Measurements from ENCODE around the gene BSDC1.

BSDC1 gene

DNA sequence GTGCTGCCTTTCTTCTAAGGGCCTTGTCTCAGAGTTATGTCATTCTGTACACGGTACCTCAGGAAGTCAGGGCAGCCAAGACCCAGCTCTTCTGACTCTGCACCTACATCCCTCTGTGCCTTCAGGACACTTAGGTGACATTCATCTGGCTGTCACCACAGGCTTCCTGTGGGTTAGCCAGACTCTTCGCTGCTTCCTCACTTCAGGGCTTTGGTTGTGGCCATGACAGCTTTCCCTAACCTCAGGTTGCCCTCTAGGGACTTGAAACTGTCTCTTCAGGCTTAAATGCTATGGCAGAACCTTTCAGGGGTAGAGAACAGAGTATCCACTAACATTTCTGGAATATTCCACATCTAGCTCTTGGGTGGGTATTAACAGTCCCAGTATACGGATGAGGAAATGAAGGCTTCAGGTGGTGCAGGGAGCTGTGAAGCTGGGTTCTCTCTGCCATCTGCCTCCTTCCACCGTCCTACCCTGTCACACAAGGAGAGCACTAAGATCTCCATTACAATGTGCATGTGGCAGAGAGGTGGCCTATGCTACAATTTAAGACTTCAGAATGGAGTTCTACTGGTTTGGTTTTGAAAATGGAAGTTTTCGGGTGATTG lies 22.0 kb downstream of the BSDC1 start:
- Histone ChIP-seq H3K4me3 (ENCODE audit: low read depth in 1 of 2, low read length in 2 of 2) (no peak overlapping the region), H4K20me1 (ENCODE audit: insufficient read depth, low read length) (0 out of 2 replicates have a peak, but pooled peaks cover 4% of the 10 kb centered on the region), H3K9ac (ENCODE audit: low read depth, low read length) (no peak overlapping the region), H3K27me3 (ENCODE audit: insufficient read depth, low read length, poor library complexity) (no peaks in the 10 kb centered on the region), H2AFZ (ENCODE audit: low read depth, low read length) (no peak overlapping the region), H3K9me3 (ENCODE audit: insufficient read depth, low read length, severe bottlenecking) (no peaks in the 10 kb centered on the region), H3K4me2 (ENCODE audit: insufficient read depth, low read length) (no peak overlapping the region), H3K79me2 (ENCODE audit: insufficient read depth, low read length) (no peaks in the 10 kb centered on the region), H3K4me1 (ENCODE audit: insufficient read depth, low read length) (peaks cover 13% of the 10 kb centered on the region), H3K36me3 (ENCODE audit: insufficient read depth, low read length) (peaks cover 79% of the 10 kb centered on the region), H3K27ac (ENCODE audit: low read length) (no peak overlapping the region)
- DNase-seq, result peak; percentile 77
- ATAC-seq (ENCODE audit: insufficient read depth, low read depth), result peak; percentile 96
- no peak for TF ChIP-seq EZH2 (IDR thresholded peaks at IDR 0.05; ENCODE audit: borderline replicate concordance, low read depth, low read length, severe bottlenecking)
- TF ChIP-seq, protein P1, sequence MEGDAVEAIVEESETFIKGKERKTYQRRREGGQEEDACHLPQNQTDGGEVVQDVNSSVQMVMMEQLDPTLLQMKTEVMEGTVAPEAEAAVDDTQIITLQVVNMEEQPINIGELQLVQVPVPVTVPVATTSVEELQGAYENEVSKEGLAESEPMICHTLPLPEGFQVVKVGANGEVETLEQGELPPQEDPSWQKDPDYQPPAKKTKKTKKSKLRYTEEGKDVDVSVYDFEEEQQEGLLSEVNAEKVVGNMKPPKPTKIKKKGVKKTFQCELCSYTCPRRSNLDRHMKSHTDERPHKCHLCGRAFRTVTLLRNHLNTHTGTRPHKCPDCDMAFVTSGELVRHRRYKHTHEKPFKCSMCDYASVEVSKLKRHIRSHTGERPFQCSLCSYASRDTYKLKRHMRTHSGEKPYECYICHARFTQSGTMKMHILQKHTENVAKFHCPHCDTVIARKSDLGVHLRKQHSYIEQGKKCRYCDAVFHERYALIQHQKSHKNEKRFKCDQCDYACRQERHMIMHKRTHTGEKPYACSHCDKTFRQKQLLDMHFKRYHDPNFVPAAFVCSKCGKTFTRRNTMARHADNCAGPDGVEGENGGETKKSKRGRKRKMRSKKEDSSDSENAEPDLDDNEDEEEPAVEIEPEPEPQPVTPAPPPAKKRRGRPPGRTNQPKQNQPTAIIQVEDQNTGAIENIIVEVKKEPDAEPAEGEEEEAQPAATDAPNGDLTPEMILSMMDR (IDR thresholded peaks at IDR 0.05; ENCODE audit: borderline replicate concordance, extremely low read depth, low read length, poor library complexity, severe bottlenecking), result peak; percentile 61

DNA sequence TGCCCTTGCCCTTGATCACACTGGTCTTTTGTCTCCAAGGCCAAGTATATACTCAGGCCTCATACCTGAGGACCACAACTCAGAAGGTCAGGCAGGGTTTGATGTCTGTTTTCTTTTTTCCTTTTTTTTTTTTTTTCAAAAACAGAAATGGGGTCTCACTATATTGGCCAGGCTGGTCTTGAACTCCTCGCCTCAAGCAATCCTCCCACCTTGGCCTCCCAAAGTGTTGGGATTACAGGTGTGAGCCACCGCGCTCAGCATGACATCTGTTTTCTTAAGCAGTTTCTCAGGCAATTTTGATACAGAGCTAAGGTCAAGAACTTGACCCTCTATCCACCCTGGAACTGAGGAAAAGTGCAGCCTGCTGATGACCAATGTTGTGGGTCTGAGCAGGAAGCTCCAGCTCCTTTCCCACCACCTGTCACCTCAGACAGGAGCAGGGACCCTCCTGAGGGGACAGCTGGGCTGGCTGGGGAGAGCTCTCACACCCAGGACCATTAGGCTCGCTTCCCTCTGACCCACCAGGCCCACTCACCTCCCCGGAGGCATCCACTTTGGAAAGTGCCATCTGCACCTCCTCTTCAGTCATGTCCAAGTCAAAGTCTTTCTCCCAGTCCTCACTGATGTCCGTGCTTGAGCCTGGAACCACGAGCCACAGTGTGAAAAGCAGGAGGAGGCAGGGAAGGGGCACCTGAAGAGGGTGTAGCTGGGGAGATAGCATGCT lies 26.2 kb downstream of the BSDC1 start:
- ATAC-seq (ENCODE audit: insufficient read depth, low read depth), result no peak
- peaks cover 70% of the 10 kb centered on the region for H3K36me3 ChIP-seq (ENCODE audit: insufficient read depth, low read length)
- TF ChIP-seq, protein P1 (IDR thresholded peaks at IDR 0.05; ENCODE audit: borderline replicate concordance, extremely low read depth, low read length, poor library complexity, severe bottlenecking), result no peak
- no peak for TF ChIP-seq EZH2 (IDR thresholded peaks at IDR 0.05; ENCODE audit: borderline replicate concordance, low read depth, low read length, severe bottlenecking)
- H4K20me1 ChIP-seq (ENCODE audit: insufficient read depth, low read length), result 0 out of 2 replicates have a peak, but pooled peaks cover 4% of the 10 kb centered on the region
- H3K4me1 ChIP-seq (ENCODE audit: insufficient read depth, low read length), result peaks cover 12% of the 10 kb centered on the region
- H3K4me3 ChIP-seq (ENCODE audit: low read depth in 1 of 2, low read length in 2 of 2), result no peak overlapping the region
- H3K9ac ChIP-seq (ENCODE audit: low read depth, low read length), result no peak overlapping the region
- no peaks in the 10 kb centered on the region for H3K79me2 ChIP-seq (ENCODE audit: insufficient read depth, low read length)
- no peaks in the 10 kb centered on the region for H3K27me3 ChIP-seq (ENCODE audit: insufficient read depth, low read length, poor library complexity)
- H3K27ac ChIP-seq (ENCODE audit: low read length), result no peak overlapping the region
- H3K9me3 ChIP-seq (ENCODE audit: insufficient read depth, low read length, severe bottlenecking), result no peaks in the 10 kb centered on the region
- H3K4me2 ChIP-seq (ENCODE audit: insufficient read depth, low read length), result no peak overlapping the region
- no peak overlapping the region for H2AFZ ChIP-seq (ENCODE audit: low read depth, low read length)
- no peak for DNase-seq

DNA sequence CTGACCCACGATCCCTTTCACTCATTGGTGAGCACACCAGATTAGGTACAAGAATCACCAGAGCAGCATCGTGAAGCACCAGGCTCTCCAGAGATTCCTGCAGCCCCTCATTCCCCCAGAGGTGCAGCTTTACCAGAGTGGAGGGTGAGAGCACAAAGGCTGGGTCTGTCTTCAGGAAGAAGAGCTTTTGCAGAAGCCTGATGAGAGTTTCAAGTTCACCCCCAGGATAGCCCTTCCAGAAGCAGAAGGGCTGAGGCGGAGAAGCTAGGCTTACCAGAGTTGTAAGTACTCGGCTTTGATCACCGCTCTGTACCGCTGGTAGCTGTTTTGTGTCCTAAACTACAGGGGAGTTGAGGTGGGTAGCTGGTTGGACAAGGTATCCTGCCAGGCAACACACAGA lies 28.8 kb downstream of the BSDC1 start:
- Histone ChIP-seq H3K4me1 (ENCODE audit: insufficient read depth, low read length) (no peaks in the 10 kb centered on the region), H3K27me3 (ENCODE audit: insufficient read depth, low read length, poor library complexity) (no peaks in the 10 kb centered on the region), H3K9me3 (ENCODE audit: insufficient read depth, low read length, severe bottlenecking) (no peaks in the 10 kb centered on the region), H2AFZ (ENCODE audit: low read depth, low read length) (no peak overlapping the region), H3K4me3 (ENCODE audit: low read depth in 1 of 2, low read length in 2 of 2) (no peak overlapping the region), H3K27ac (ENCODE audit: low read length) (no peak overlapping the region), H4K20me1 (ENCODE audit: insufficient read depth, low read length) (peaks cover 4% of the 10 kb centered on the region; the same call in 1 of the 2 replicates), H3K79me2 (ENCODE audit: insufficient read depth, low read length) (no peaks in the 10 kb centered on the region), H3K9ac (ENCODE audit: low read depth, low read length) (no peak overlapping the region), H3K36me3 (ENCODE audit: insufficient read depth, low read length) (peaks cover 70% of the 10 kb centered on the region), H3K4me2 (ENCODE audit: insufficient read depth, low read length) (no peak overlapping the region)
- TF ChIP-seq EZH2 (IDR thresholded peaks at IDR 0.05; ENCODE audit: borderline replicate concordance, low read depth, low read length, severe bottlenecking), result no peak
- TF ChIP-seq, protein P1 (IDR thresholded peaks at IDR 0.05; ENCODE audit: borderline replicate concordance, extremely low read depth, low read length, poor library complexity, severe bottlenecking), result no peak
- DNase-seq, result no peak
- no peak for ATAC-seq (ENCODE audit: insufficient read depth, low read depth)

All from DND-41 (cell line).